Activated gamma-delta T cell treated with Interleukin-2 at 50 U/mL for 16 hours (primary cell): ENCODE results near the gene NPPC.
A peak's percentile ranks its signal among the peaks of the same experiment; 100 is the strongest.
"Not testable (repeated sequence)": the region's sequence is repeated elsewhere in the genome, so short reads cannot be mapped to it uniquely, and the experiment has no call there.

Experiments used
- DNase-seq: peaks from one replicate; pipeline ENCODE4 v3.0.0-alpha.2; 2020

The NPPC gene

DNA sequence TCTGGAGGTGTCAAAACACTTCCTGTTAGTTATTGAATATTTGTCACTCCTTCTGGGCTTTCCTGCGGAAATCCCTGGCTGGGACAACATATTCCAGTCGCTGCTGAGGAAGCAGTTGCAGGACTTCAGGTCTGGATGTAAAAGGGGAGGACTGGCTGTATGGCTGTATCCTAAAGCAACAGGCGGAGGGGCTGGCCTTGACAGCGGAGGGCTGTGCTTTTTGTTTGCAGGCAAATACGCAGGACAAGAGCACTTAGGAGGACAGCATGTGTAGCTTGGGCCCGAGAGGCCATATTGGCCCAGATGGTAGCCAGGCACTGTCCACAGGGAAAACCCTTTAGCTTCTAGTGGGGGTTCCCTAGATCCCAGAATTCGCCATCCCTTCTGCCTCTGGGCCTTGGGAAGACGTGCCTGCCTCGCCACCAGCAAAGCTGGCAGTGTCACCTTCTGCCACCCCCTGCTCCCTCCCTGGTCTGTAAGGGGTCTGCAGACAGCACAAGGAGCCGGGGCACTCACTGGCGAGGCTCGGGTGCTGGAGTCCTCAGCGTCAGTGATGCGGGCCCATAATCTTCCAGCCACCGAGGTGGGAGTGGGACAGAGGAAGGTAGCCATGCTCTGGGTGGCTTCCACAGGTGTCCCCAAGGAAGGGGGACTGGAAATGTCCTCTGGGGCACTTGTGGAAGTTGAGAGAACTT is 6.7 kb downstream of the NPPC start:
- no peak for DNase-seq

GRCh38 chr2:231918501-231919330 is 7.5 kb downstream of the NPPC start:
- no peak for DNase-seq

DNA sequence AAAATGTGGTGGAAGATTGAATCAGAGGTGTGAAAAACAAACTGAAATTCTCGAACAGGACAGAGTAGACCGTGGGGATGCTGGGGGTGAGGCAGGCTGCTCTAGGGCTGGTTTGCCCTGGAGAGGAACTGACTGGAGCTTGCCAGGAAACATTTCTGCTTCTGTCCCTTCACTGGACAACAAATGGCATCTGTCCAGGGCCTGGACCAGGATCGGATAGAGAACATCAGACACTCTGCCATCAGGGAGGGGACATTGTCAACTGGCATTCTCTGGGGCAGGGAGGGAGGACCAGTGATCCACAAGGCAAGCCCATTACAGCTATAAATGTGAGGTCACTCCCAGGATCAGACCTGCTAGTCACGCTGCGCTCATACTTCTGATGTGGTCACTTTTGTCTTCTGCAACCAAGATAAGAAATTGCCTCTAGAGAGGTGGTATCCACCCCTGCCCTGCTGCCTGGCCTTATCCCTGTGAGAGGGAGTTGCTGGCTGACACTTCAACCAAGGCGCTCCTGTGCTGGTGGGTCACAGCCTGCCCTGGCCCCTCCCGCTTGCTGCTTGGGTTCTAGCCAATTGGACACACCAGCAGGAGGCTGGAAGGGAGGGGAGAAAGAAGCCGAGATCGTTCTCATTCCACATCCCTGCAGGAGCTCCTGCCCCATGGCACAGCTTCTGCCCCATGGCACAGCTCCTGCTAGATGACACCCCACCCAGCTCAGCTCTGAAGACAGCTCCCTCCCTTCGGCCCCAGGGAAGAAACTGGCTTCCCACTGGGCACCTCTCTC is 8.7 kb downstream of the NPPC start:
- no peak for DNase-seq

DNA sequence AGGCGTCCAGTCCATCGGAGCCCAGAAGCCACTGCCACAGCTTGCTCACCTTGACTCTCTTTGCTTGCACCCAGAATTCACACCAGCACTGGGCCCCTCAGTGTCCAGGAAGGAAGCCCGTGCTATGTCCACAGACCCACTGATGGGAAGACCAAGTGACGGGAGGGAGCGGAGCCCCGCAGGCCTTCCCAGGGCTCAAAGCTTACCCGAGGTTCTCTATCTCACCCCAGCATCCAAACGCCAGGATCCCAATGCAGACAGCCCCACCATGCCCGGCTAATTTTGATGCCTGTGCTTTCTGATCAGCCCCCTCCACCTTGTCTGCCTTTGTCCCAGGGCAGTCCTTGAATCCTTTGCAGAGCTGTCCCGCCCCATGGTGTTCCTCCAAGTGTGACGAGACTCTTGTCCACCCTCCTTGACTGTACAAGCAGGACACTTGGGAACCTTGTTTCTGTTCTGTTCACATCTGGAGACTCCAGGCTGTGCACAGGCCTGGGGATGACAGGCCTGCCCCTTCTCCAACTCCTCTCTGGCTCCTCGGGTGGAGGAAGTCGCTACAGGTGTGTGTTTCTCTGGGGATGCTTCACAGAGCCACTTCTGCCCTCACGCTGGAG is 12.0 kb downstream of the NPPC start:
- no peak for DNase-seq

DNA sequence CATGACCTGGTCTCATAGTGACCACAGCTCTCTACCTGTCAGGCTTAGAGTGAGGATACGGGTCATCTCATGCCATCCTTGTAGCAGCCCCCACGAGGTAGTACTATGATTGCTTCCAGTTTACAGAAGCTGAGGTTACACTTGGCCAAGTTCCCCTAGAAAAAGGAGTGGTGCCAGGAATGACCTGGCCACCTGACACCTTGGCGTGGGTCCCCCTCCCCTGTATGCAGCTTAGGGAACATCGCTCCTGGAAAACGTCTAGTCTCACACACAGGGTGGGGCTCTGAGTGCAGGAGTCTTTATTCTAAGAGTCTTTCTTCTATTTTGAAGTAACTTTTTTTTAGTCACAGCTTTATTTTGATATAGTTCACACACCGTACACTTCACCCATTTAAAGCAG is 14.8 kb downstream of the NPPC start:
- no peak for DNase-seq

- DNase-seq, result no peak
Measured at GRCh38 chr2:231910771-231911170, 15.4 kb downstream of the NPPC start.

DNA sequence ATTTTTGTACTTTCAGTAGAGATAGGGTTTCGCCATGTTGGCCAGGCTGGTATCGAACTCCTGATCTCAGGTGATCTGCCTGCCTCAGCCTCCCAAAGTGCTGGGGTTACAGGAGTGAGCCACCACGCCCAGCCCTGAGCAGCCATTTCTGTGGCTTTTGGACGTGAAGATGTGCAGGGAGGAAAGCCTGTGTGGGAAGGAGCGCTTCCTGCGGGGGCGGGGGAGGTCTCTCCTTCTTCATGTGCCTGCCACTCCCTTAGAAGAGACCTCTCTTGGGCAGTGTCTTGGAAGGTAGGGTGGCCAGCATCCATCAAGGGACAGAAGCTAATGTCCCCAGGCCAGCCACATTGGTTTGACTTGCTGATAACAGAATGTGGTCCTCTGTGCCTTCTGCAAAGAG is 16.0 kb downstream of the NPPC start:
- DNase-seq, result not testable (repeated sequence)

DNA sequence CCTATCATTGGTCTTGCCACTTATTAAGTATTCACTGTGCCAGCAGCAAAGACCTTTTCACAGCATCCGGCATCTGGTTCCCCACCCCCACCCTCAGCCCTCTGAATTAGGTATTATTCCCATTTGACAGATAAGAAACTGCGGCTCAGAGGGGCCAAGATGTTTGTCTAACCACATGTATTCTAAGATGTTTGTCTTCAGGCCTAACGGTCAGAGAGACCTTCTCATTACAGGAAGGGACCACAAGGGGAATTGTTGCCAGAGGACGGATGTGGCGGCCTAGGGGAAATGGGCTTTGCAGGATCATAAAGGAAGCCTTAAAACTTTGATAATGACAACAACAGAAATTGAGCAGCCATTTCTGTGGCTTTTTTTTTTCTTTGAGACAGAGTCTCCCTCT is 16.6 kb downstream of the NPPC start:
- no peak for DNase-seq

DNA sequence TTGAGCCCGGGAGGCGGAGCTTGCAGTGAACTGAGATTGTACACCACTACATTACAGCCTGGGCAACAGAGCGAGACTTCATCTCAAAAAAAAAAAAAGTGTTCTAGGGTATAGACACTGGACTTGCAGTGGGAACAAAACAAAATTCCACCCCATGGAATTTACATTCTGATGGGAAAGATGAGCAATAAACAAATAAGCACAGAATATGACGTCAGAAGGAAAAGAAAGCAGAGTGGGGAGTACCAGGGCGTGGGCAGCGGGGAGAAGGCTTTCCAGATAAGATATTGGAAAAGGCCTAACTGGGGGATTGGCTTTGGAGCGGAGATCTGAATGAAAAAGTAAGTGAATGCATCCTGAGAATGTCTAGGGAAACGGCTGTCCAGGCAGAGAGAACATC is 17.6 kb downstream of the NPPC start:
- DNase-seq, result no peak

- no peak for DNase-seq
Measured at GRCh38 chr2:231907765-231908164, 18.4 kb downstream of the NPPC start.

DNA sequence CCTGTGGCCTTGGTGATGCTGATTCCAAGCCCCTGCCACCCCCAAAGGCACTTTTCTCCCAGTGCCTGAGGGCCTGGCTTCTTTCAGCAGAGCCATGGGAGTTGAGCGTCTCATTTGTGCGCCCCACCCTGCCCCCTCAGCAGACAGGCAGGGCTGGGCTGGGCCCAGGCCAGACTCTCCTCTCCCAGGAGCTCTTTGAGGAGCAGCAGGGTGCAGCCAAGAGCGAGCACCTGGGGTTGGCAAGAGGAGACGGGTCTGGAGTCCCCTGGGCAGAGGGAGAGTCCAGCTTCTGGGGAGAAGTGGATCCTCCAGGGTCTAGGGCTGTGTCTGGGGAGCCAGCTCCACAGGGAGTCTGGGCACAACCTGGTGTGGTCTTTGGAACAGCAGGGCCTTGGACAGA is 21.2 kb downstream of the NPPC start:
- no peak for DNase-seq

DNA sequence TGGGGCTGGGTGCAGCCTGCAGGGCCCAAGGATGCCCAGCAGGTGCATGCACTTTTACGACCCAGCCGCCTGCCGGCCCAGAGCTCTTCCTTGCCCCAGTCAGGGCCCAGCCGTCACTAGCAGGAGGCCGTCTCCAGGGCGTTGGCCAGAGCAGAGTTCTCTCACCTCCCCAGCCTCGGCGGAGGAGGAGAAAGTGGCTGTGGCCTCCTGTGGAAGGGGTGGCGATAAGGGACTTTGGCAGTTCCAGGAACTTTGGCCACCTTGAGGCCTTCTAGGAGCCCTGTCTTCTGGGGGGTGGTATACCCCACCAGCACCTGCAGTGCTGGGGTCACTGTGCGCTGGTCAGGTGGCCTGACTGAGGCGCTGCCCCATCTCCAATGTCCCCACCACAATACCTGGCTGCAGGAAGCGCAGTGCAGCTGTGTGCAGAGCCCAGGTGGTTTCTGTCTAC is 22.0 kb downstream of the NPPC start:
- no peak for DNase-seq

DNA sequence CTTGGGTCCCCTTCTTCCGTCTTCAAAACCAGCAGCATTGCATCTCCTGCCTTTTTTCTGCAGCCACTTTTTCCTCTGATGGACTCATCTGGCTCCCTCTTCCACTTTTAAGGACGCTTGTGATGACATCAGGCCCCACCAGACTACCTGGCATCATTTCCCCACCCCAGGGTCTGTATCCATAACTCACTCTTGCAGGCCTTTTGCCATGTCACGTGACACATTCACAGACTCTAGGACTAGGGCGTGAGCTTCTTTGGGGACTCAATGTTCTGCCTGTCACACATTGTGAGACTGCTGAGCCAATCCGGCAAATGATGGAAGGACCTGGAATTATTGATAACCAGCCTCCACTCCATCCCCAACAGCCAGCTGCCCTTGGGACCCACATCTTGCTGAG is 23.6 kb downstream of the NPPC start:
- DNase-seq, result no peak

GRCh38 chr2:231900972-231901371 is 25.2 kb downstream of the NPPC start:
- no peak for DNase-seq

DNA sequence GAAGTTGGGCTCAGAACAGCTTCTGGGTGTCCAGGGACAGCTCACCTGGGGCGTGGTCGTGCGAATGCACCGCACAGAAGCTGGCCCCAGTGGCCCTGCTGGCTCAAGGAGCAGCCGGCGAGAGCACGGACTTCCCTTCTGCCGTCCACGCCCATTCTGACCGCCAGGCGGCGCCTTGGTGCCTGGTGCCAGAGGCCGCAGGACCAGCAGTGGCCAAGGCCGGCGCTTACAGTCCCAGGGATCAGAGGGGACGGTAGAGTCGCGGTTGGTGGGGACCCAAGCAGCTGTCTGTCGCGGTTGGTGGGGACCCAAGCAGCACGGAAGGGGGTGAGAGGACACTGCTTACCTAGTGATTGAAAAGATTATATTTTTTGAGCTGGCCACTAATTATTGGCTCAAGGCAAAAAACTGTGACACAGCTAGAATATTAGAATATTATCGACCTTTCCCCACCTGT is 25.7 kb downstream of the NPPC start:
- peak; percentile 40 for DNase-seq

- DNase-seq, result no peak
Measured at GRCh38 chr2:231894566-231895380, 31.4 kb downstream of the NPPC start.

DNA sequence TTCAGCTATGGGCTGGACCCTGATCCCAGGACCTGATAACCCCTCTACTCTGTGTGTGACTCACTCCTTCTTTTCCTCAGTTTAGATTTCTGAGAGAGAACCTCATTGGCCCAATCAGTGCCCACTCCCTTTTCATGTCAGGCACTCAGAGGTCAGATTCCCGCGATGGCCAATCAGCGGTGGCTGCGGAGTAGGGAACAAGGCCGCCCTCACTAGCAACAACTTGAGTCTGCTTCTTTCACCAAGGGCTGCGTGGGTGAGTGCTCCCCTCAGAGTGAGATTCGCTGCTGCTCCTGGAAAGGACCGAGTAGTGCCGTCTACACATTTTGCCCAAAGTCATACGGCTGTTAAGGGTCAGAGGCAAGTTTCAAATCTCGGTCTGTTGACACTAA is 34.7 kb downstream of the NPPC start:
- DNase-seq, result no peak

DNA sequence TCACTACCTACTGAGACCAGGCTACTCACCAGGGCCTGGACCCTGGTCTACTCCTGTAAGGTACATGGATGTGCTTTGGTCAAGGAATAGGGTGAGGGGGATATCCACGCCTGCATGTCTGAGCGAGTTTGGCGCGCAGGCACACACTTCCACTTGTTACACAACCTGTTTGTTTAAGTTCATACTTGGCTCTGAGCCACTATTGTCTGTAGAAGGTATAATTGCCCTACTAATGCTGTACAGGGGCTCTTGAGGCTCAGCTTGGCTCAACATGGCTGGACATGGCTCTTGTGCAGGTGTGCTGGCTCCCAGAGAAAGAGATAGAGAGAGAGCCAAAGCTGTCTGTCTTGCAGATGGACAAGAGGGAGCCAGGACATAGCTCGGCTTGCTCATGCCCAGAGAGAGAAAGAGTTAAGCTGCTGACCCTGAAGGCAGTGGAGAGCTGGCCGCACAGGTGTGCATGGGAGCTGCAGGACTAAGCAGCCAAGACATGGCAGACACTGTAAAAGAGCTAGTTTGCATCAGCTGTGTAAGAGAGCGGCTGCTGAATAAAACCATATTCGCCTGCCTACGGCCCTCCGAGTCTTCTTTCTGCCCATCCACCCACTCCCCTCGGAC is 35.2 kb downstream of the NPPC start:
- no peak for DNase-seq

GRCh38 chr2:231887756-231888155 is 38.4 kb downstream of the NPPC start:
- no peak for DNase-seq

GRCh38 chr2:231886071-231886681 is 40.0 kb downstream of the NPPC start:
- no peak for DNase-seq

DNA sequence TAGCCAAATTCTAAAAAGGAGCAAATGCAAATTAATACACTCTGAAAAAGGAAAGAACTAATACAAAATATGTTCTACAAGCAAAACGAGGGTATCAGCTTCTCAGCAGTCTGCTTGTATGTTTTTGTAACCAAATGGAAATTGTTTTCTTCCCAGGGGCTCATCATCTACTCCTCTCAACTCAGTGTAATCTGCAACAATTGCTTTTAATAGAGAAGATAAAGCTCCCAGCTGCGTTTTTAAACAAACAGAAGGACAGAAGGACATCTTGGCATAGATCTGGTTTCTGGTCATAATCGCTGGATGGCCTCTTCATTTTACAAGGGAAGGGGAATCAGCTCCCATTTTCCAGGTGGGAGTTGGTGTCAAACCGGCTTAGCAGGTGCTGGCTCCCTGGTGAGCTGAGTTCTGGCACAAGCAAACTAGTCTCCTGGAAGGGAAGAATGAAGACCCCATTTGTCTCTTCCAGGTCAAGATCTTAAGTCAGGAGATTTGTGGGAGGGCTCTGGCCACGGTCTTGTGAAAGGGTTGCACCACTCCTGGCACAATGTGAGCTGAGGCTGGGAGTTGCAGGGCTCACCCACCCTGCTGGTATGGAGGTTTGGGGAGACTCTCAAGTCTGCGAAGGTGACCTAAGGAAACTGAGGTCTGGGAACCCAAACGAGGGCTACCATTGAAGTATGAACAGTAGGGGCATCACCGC is 41.6 kb downstream of the NPPC start:
- DNase-seq, result no peak
